Nephron (organoid): ENCODE results near the gene ZC3H12D.

Source experiments
- H3K27ac Mint-ChIP-seq, 3 experiments: 2 replicates each; pipeline ENCODE4 v1.8.0; 2020; ENCODE audit warnings: mixed read lengths in 3 of 3, mild to moderate bottlenecking in 2 of 3, moderate library complexity in 1 of 3
- H3K27me3 Mint-ChIP-seq: 2 replicates; pipeline ENCODE4 v1.8.0; 2021; ENCODE audit warnings: low read depth, mild to moderate bottlenecking, moderate library complexity, mixed read lengths
- H3K36me3 Mint-ChIP-seq: 2 replicates; pipeline ENCODE4 v1.8.0; 2020; ENCODE audit warnings: low read depth, mixed read lengths
- H3K4me1 Mint-ChIP-seq: 2 replicates; pipeline ENCODE4 v1.8.0; 2020; ENCODE audit warnings: mixed read lengths
- H3K4me3 Mint-ChIP-seq, 3 experiments: 2 replicates each; pipeline ENCODE4 v1.8.0; 2020; ENCODE audit warnings: mild to moderate bottlenecking in 3 of 3, mixed read lengths in 3 of 3, moderate library complexity in 2 of 3
- H3K9me3 Mint-ChIP-seq: 2 replicates; pipeline ENCODE4 v1.8.0; 2020; ENCODE audit warnings: mixed read lengths
- CTCF ChIP-seq, 3 experiments: fragments of 200-600 bp; sonication (generic); IDR thresholded peaks; one replicate each; pipeline ENCODE4 v1.5.0; 2021; ENCODE audit warnings: antibody characterized with exemption in 3 of 3; ENCODE audit not compliant: unreplicated experiment in 3 of 3

ZC3H12D gene

GRCh38 chr6:149459761-149460160 is 25.1 kb downstream of the ZC3H12D start:
- H3K27me3 Mint-ChIP-seq: peaks cover 20% of the 10 kb centered on the region
- no peak overlapping the region for H3K4me3 Mint-ChIP-seq
- H3K36me3 Mint-ChIP-seq: no peaks in the 10 kb centered on the region
- peaks cover 8% of the 10 kb centered on the region for H3K4me1 Mint-ChIP-seq
- H3K27ac Mint-ChIP-seq: no peak overlapping the region
- no peaks in the 10 kb centered on the region for H3K9me3 Mint-ChIP-seq
- no peak for TF ChIP-seq CTCF (IDR thresholded peaks at IDR 0.05; ENCODE audit: unreplicated experiment in 3 of 3)

- Mint-ChIP-seq H3K4me1 (peaks cover 13% of the 10 kb centered on the region), H3K9me3 (no peaks in the 10 kb centered on the region), H3K4me3 (no peak overlapping the region)
Observed at GRCh38 chr6:149458806-149459205, 26.0 kb downstream of the ZC3H12D start.

GRCh38 chr6:149458196-149458595 is 26.6 kb downstream of the ZC3H12D start:
- H3K4me1 Mint-ChIP-seq: peaks cover 16% of the 10 kb centered on the region
- no peak for TF ChIP-seq CTCF (IDR thresholded peaks at IDR 0.05; ENCODE audit: unreplicated experiment in 3 of 3)
- no peak overlapping the region for H3K4me3 Mint-ChIP-seq
- no peaks in the 10 kb centered on the region for H3K9me3 Mint-ChIP-seq
- H3K27me3 Mint-ChIP-seq: peaks cover 17% of the 10 kb centered on the region
- H3K27ac Mint-ChIP-seq: no peak overlapping the region
- H3K36me3 Mint-ChIP-seq: no peaks in the 10 kb centered on the region

More at GRCh38 chr6:149458806-149459205, 26.0 kb downstream of the ZC3H12D start:
- no peak overlapping the region for H3K27ac Mint-ChIP-seq
- no peaks in the 10 kb centered on the region for H3K36me3 Mint-ChIP-seq
- no peak for TF ChIP-seq CTCF (IDR thresholded peaks at IDR 0.05; ENCODE audit: unreplicated experiment in 3 of 3)
- peaks cover 15% of the 10 kb centered on the region for H3K27me3 Mint-ChIP-seq

GRCh38 chr6:149457316-149457884 is 27.4 kb downstream of the ZC3H12D start:
- peaks cover 25% of the 10 kb centered on the region for H3K27me3 Mint-ChIP-seq
- H3K9me3 Mint-ChIP-seq: no peaks in the 10 kb centered on the region
- no peak overlapping the region for H3K4me3 Mint-ChIP-seq
- H3K27ac Mint-ChIP-seq: no peak overlapping the region
- no peak for TF ChIP-seq CTCF (IDR thresholded peaks at IDR 0.05; ENCODE audit: unreplicated experiment in 3 of 3)
- H3K36me3 Mint-ChIP-seq: no peaks in the 10 kb centered on the region
- H3K4me1 Mint-ChIP-seq: peaks cover 16% of the 10 kb centered on the region

GRCh38 chr6:149456311-149457021 is 28.3 kb downstream of the ZC3H12D start:
- no peak for TF ChIP-seq CTCF (IDR thresholded peaks at IDR 0.05; ENCODE audit: unreplicated experiment in 3 of 3)
- no peaks in the 10 kb centered on the region for H3K36me3 Mint-ChIP-seq
- H3K9me3 Mint-ChIP-seq: no peaks in the 10 kb centered on the region
- H3K27me3 Mint-ChIP-seq: peaks cover 35% of the 10 kb centered on the region
- peaks cover 16% of the 10 kb centered on the region for H3K4me1 Mint-ChIP-seq
- H3K27ac Mint-ChIP-seq: no peak overlapping the region
- no peak overlapping the region for H3K4me3 Mint-ChIP-seq
